Measurements from ENCODE around the gene ABTB1.
"Not testable (repeated sequence)": the region's sequence is repeated elsewhere in the genome, so short reads cannot be mapped to it uniquely, and the experiment has no call there.

The ABTB1 gene

DNA sequence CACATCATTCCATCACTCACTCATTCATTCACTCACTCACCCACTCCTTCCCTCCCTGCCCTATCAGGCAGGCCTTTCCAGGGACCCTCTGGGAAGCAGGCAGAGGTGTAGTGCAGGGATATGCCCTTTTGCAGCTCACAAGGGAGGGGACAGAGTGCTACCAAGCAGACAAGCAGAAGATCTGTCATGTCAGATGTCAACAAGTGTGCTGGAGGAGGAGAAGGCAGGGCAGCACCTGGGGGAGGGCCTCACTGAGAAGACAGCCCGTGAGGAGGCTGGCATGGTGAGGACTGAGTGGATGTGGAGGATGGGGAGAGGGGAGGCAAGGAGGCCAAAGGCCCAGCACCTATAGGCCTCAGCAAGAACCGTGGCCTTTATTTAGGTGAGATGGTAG is 15.3 kb downstream of the ABTB1 start:
- no peak for DNase-seq (ENCODE audit: low read depth)

DNA sequence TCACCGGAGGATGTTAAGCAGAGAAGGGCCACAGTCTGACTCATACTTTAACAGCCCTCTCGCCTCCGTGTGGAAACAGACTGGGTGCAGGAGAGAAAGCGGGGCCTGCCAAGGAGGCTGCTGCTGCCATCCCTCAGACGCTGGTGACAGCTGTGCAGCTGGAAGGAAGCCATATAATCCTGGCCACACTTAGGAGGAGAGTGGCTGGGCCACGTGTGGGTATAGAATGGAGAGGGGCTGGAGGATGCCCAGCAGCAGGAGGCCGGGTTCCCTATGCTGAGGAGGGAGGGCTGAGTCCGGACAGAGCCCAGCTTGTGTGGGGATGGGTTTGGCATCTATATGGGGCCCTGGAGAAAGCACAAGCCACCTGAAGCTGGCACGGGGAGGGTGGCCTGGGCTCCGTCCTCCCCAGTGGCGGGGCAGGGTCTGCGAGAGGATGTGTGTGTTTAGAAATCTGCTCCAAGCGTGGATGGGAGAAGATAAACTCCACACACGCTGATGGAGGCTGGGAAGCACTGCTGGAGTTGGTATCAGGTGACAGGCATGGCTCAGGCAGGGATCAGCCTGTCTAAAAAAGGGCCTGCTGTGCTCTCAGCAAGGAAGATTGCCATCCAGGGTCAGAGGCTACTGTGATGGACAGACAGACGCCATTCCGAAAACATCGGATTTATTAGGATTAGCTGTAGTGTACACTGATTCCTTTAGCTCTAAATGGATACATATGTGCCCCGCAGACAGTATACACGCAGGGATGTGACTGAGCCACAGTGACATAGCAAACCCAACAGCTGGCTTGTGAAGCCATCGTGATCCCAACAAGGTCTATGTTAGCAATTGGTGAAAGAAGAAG is 15.9 kb downstream of the ABTB1 start:
- no peak for DNase-seq (ENCODE audit: low read depth)

DNA sequence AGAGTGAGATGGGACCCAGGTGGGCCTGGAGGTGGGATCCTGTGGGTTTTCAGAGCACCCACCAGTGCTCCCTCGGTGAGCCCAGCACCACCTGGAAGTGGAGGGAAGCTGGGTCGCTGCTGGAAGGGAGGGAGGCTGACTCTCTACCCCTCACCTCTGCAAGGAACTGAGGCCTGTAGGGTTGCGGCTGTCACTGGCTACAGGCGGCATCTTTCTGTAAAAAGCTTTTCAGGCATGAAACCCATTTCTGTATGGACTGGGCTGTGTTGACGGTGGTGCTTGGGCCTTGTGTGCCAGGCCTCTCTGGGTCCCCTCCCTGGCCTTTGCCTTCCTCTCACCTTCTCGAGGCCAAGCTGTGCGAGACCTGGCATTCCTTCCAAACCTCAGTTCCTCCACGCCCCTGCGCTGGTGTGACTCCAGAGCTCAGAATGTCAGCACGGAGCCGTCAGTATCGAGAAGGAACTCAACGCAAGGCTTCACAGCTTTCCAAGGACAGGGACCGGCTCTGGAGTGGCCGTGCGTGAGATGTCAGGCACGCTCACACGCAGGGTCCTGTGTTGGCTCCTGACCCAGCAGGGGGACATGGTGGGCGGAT is 16.6 kb downstream of the ABTB1 start:
- no peak for DNase-seq (ENCODE audit: low read depth)

DNA sequence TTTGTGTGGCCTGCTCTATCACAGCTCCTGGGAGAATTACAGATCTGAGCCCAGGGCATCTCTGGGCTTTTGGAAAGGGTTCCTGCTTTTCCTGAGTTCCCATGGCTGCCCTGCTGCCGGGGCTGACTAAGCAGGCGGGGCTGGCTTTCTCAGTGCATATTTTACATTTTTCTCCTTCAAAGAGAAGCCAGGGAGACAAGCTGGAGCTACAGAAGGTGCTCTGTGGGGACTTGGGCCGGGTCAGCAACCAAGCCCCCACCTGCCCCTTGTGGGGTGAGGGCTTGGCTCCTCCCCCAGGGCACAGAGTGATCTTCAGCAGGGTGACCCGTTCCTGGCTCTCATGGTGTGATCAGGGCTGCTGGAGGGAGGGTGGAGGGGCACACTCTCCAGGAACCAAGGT is 17.4 kb downstream of the ABTB1 start:
- no peak for DNase-seq (ENCODE audit: low read depth)

DNA sequence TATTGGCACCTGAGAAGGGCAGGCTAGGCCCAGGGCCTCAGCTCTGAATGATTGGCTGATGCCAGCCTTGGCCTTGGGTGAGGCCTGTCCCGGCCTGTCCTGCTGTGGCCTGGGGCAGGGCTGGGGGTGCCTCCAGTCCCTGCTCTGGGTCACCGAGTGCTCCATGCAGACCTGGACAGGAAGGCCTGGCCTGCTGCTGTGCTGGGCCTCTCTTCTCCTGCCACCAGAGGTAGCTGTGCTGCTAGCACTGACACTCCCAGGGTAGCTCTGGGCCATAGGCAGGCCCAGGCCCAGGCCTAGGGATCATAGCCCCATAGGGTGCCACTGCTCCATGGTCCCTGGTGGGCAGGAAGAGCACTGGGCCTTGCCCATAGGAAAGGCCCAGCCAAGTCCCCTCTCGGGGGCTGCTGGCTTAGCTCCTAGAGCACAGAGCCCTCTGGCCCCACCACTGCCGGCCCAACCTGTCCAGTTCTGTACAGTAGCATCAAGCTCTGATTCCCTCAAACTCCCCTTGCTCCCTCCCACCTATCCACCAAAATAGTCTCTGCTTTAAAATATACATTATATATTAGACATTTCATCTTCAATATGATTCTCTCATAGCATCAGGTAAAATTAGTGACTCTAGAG is 18.2 kb downstream of the ABTB1 start:
- DNase-seq (ENCODE audit: low read depth) = no peak

DNA sequence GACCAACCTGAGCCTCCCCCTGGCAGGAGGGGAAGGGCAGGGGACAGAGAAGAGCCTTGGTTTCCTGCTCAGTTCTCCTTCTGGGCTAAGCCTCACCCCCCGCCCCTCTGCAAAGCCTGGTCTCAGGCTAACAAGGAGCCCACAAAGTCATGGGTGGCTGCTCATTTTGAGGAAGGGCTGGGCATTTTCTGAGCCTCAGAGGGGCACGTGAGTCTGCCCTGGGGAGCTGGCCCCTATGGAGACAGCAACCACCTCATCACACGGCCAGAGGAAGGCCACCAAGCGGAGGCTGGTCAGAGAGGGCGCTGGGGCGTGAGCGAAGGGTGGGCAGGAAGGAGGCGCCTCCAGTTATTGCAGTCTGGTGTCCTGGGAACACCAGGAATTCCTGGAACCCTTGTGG is 18.7 kb downstream of the ABTB1 start:
- no peak for DNase-seq (ENCODE audit: low read depth)

DNA sequence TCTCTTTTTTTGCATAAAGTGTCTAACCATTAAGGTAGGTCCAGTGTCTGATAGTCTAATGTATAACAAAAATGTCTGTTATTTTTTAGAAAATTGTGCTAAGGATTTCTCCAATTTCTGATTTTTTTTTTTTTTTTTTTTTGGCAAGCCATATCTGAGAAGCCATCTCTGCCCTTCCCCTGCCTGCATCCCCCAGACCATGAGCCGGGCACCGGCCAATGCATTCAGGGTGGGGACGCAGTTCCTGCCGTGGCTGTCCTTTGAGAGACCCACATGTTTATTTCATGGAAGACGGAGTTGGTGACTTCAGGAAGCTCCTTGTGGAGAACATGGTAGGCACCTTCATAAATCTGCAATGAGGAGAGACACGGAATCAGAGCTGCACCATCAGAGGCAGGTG is 19.2 kb downstream of the ABTB1 start:
- DNase-seq (ENCODE audit: low read depth) = no peak

DNA sequence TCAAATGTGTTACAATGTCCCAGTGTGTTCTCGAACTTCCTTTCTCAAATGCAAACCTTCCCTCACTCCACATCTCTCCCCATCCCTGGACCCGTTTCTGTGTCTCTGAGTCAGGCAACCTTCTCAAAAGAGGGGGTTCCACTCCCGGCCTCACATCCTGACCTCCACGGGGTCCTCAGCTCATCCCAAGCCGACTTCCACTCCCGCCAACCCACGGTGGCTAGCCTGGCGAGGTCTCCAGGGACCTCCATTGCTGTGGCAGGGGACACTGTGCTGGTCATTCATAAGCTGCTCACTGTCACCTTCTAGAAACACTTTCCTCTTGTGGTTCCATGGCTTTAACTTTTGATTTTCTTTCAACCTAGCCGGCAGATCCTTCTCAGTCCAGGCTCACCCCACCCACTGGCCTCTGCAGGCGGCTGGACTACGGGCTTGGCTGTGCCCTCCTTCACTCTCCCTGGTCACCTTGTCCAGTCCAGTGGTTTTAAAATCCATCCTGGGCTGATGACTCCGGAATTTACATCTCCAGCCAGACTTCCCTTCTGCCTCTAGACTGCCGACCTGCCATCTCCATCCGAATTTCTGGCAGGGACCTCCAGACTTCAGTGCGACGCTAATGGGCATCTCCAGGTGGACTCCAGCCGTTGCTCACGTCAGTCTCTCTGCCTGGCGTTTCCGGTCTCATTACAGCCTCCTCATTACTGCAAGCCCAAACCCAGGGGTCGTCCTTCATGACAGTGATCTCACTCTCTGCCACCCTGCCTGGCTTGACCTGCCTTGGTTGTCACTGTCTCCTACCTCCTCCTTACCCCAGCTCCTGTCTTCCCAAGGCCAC is 20.0 kb downstream of the ABTB1 start:
- DNase-seq (ENCODE audit: low read depth) = no peak

DNA sequence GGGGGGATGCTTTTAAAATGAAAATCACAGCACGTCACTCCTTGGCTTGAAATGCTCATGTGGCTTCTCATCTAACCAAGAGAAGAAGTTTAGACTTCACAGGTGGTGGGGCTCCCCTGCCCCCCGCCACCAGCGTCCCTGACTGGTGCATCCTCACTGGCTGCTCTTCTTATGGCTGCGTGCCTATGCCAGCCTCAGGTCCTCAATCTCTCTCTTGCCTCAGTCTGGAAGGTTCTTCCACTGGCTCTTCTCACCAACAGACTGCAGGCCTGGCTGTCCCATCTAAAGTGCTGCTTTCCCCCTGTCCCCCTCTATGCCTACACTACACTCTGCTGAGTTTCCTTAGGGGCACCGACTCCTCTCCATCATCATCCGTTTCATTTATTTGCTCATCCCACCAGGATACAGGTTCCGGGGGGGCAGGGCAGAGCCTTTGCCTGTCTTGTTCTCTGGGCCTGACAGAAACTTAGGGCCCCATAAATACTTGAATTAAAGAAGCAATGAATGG is 20.6 kb downstream of the ABTB1 start:
- DNase-seq (ENCODE audit: low read depth) = no peak

DNA sequence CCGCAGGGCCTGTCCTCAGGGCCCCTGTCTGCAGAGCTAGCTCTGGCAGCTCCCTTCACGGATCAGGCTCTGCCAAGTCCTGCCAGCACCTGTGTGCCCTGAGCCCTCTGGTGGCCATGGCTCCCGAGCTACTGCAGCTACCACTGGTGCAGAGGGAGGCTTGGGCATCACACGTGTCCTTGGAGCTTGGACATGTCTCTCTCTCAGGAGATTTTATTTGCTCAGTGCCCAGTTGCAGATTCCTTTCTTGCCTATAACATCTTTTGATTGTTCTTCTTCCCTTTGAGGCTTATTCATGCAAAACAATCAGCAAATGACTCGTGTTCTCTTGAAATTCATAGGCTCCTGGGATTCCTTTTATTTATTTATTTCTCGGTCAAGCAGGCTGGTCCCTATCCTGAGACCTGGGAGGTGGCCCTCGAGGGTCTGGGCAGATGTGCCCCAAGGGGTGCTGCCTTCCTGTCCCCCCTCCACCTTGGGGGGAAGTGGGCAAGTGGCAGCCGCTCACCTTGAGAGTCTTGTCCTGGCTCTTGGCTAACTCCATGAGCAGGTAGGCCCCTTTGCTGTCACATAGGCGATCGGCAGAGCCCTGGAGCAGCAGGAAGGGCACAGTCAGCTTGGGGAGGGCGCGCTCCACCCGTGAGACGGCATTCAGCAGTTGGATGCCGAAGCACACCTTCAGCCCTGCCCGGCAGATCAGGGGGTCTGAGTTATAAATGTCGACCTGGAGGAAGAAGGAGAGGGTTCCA is 21.9 kb downstream of the ABTB1 start:
- no peak for DNase-seq (ENCODE audit: low read depth)

DNA sequence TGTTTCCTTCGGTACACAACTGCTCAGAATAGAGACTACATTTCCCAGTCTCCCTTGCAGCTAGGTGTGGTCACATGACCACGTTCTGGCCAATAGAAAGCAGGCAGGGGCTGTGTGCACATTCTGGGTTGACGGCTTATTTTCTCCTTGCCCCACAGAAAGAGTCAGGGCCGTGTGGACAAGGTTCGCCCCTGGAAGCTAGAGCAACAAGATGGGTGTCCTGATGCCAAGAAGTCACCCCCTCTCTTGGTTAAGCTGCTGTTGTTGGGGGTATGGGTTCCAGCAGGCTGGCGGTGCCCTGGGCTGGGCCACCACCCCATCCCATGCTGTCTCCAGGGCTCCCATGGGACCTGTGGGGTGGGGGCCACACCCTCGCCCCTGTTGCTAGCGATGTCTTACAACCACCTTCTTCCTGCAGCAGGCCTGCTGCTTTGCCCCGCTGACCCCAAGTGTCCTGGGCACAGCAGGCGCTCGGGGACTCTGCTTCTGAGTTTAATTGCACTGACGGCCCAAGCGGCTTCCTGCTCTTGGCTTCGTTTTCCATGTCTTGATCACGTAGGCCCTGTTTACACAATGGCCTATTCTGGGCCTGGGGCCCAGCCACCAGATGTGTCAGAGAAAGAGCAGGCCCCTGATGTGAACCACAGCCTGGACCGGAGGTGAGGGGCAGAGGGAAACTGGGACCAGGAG is 24.9 kb downstream of the ABTB1 start:
- peak; percentile 13 for DNase-seq (ENCODE audit: low read depth)

DNA sequence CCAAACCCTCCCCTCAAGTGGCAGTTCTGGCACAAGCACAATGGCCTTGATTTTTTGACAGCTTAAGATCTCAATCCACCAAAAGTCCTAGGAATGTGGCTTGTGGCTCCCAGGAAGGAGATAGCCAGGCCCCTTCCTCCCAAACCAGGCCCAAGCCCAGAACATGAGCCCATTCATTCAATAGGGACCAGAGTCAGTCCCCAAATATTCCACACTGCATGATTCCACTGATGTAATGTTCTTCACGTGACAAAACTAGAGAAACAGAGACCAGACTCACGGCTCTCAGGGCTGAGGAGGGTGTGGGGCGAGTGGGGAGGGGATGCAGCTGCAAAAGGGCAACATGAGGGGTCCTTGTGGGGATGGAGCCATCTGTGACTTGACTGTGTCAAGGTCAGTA is 25.5 kb downstream of the ABTB1 start:
- no peak for DNase-seq (ENCODE audit: low read depth)

DNA sequence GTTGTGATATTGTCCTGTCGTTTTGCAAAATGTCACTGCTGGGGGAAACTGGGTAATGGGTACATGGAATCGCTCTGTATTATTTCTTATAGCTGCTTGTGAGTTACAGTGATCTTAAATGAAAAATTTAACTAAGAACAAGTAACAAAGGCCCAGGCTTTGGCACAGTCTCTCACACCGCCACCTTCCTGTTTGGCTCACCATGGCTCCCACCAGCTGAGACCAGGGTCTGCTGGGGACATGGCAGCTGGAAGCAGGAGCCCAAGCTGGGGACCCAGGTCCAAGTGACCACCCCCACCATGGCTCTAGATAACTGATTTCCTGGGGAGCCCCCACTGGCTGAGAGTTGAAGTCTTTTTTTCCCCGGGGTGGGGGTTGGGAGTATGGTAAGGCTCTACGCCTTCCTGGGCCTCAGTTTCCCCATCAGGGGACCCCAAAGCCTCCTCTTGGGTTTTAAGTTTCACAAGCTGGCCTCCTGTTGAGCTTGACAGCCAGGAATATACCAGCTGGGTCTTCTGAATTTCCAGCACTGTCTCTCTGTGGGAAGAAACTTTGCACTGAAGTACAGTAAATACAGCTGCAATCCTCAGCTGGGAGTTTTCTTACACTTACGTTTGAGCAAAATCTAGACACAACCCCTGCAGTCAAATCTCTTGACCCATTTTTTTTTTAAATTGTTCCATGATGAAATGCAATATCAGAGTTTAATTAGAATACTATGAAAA is 26.1 kb downstream of the ABTB1 start:
- DNase-seq (ENCODE audit: low read depth) = no peak

DNA sequence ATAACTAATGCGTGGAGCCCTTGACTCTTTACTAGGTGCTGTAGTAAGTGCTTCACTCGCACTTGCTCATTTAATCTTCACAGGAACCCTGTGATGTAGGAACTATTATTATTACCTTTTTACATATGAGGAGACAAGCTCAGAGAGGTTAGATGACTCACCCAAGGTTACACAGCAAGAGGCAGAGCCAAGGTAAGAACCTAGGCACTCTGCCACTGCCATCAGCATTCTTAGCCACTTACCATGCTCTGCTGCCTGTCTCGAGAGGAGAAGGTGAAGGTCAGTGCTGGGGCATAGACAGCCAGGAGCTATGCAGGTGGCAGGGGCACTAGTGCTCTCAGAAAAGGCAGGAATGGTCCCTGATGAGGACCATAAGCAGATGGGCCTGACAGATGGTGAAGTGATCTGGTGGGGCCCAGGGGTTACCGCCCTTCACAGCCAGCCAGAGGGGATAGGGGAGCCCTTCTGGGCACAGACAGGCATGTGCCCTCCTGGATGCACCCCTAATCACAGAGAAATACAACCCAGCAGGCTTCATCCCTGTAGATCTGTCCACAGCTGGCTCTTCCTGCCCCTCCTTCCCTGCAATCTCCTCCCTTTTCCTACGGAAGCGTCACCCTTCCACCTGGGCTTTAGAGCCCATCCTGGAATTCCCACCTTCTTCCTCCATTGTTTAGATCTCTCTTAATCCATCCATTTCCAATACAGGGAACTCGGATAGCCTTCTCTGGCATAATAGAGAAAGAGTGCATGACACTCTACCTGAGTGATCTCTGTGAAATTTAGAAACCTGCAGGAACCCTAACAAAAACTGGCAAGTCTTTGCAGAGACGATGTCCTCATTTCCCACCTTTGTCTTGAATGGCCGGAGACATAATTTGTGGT is 26.9 kb downstream of the ABTB1 start:
- no peak for DNase-seq (ENCODE audit: low read depth)

DNA sequence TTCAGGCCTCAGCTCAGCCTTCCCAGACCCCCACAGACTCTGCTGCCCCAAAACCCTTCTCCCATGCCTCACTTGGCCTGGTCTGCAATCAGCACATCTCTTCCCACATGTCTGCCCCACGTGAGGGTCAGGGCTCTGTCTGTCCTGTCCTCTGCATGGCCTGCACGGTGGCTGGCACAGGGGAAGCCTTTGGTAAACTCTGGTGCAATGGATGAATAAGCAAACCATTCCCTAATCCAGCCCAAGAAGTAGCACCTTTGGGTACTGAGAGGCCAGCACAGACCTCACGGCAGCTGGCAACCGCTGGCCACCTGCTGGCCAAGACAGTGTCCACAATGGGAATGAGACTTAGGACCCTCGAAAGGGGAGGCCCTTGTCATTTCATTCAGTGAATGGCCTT is 27.7 kb downstream of the ABTB1 start:
- no peak for DNase-seq (ENCODE audit: low read depth)

DNA sequence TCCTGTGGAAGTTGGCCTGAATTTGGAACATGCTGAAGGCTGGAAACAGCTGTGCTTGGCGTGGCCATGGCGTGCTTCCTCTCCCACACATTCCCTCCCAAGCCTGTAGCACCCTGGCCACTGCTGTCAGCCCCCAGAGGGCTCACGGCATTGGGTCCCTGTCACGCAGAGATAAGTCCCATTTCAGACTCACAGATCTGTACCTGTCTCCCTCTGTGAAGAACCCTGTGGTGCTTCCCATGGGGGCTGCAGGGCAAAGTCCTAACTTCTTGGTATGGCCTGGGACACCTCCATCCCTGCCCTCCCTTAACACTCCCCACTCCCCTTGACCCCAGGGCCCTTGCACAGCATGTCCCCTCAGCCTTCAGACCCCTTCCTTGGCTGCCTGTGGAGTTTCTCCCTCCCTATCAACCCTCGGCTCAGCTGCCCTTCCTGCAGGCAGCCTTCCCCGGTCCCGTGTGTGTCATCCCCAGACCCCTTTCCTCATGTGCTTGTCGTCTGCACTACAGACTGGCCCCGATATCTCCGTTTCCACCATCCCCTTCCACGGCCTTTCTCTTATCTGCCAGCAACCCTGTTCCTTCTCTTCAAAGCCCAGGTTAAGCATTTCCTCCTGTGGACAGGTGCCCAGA is 28.6 kb downstream of the ABTB1 start:
- no peak for DNase-seq (ENCODE audit: low read depth)

DNA sequence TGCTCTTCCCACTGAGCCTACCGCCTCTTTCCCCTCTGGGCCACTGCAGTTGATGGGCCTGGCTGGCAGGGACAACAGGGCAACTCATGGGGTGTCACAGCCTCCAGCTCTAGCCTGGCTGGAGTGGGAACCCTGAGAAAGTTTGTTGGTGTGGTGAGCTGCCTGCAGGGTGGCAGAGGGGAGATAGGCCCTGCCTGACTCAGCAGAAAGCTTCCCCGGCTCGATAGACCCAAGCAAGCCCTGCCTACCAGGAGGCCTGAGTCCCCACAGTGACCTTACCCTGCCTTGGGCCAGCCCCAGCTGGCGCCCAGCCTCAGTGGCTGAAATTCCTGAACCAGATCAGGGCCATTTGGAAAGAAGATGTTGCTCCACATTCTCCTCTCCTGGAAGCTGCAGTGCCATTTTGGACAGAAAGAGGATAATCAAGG is 29.4 kb downstream of the ABTB1 start:
- no peak for DNase-seq (ENCODE audit: low read depth)

DNA sequence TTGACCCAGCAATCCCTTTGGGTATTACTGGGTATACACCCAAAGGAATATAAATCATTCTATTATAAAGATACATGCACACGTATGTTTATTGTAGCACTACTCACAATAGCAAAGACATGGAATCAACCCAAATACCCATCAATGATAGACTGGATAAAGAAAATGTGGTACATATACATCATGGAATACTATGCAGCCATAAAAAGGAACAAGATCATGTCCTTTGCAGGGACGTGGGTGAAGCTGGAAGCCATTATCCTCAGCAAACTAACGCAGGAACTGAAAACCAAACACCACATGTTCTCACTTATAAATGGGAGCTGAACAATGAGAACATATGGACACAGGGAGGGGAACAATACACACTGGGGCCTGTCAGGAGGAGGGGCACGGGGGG is 32.1 kb downstream of the ABTB1 start:
- not testable (repeated sequence) for DNase-seq (ENCODE audit: low read depth)

DNA sequence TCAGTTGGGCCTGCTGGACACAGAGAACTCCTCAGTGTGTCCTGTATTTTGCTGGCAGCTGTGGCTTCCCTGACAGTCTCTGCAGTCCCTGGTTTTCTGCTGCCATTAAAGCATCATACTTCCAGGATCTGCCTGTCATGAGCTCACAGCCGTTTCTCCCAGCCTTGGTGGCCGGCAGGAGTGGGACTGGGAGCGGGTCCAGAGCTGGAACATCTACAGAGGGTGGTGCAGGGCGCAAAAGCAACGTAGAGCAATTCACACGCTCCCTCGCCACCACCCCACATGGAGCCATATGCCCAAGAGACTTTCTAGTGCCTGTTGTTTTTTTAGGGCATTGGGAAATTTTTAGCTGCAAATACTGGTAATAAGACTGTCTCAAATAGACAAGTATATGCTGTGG is 33.6 kb downstream of the ABTB1 start:
- no peak for DNase-seq (ENCODE audit: low read depth)

Measured in T-helper 22 cell (primary cell).